ENCODE results near the gene MIPEP.
"Not testable (repeated sequence)": the region's sequence is repeated elsewhere in the genome, so short reads cannot be mapped to it uniquely, and the experiment has no call there.

Gene MIPEP

DNA sequence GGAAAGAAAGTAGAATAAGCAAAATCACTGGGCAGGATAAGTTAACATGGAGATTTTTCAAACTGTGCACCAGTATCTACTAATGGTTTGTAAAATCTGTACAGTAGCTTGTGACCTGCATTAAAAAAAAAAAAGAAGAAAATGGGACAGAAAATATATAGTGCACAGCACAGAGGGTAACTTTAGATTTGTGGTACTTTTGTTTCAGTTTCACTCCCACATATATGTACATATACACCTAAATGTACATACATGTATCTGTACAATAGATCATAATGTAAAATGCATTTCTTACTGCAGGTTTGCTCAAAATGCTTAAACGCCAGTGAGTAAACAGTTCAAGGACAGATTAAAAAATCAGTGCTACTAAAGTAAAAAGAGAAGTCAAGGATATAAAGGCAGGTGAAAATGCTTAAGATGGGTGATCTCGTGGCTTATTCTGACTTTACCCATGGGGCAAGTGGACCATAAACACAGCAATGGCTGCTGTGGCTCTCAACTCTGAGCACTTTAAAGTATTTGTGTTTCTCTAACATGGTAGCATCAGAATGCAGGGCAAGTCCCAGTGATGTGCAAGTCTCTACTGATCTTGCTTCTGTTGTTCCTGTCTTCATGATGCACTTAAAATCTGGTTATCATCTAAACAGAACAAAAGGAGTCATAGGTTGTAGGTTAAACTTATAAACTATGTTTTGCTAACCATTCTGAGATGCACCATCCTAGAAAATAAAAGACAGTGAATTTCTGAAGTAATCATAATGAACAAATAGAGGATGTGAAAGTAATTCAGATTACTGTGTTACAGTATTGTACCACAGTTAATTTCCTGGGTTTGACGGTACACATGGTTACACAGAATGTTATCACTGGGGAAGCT lies 112.3 kb downstream of the MIPEP start:
- DNase-seq (ENCODE audit: low spot score) = no peak

DNA sequence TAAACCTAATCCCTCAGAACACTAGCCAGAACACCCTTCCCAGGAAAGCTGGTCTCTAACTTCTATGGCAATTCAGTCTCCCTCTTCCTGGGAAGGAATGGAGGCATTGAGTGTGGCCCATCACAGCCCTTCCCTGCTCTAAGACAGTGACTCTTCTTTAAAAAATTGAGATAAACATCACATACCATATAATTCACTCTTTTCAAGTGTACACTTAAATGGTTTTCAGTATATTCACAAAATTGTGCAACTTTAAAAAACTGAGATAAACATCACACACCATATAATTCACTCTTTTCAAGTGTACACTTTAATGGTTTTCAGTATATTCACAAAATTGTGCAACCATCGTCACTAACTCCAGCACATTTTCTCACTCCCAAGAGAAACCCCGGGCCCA lies 116.5 kb downstream of the MIPEP start:
- no peak for DNase-seq (ENCODE audit: low spot score)

DNA sequence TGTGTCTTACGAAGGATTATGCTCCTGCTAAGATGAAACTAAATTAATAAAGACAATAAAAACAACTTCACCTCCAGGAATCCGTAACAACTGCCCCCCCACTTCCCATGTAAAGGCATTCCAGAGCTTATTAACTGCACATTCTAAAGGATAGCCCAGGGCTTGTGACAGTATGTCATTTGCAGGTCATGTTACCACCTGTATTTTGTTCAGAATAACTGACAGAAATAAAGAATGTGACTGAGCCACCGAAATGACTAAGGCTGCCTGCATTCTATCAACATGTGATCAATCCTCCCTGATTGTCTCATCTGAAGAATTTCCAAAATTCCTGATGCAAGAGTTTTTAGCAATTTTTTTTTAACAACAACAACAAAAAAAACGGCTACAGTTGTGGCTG lies 117.2 kb downstream of the MIPEP start:
- DNase-seq (ENCODE audit: low spot score) = no peak

DNA sequence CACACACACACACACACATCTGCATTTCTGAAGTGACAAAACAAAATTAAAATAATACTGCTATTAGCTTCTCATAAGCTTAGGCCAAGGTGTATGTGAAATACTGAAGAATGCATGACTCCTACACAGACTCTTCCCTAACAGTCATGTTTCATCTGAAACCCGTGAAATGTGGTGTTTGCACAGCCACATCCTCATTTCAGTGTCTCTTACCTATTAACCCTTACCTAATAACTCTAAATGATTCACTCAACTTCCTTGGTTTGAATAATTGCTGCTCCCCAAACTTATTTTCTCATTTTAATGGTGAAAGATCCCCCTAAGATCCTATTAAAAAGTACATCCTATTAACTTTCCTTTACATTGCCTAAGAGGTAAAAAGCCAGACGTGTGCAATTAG lies 117.6 kb downstream of the MIPEP start:
- DNase-seq (ENCODE audit: low spot score) = no peak

DNA sequence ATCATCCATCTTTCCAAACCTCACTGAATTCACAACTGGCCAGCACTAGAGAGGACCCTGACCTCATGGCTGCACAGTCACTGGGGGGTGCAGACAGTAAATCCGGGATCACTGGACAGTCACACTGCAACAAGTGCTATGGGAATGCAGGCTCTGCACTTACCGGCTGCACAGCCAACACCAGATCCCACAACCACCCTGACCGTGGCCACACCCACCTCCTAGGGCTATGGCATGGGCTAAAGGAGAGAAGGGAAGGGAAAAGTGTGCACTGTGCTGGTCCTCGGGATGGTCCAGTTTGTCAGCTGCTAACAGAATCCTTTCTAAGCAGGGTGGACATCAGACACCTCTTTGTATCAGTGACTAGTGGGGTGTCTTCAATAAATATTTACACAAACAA lies 118.2 kb downstream of the MIPEP start:
- DNase-seq (ENCODE audit: low spot score) = no peak

DNA sequence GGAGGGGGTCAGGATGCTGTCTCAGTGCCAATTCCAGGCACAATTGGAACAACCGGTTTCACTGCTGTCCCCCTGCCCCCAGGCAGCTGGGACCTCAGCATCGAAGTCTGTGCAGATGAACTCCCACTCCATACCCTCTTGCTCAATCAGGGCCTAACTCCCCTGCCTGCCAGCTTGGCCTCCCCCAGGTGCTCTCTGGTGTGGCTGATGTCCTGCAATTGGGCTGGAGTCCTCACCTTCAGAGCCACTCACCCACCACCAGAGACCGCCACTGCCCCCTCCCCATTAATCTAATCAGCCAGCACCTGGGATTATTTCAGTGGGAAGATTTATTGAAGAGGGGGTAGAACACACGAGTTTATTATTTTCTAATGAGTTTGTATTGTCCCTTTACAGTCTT lies 118.8 kb downstream of the MIPEP start:
- DNase-seq (ENCODE audit: low spot score) = peak; percentile 42

DNA sequence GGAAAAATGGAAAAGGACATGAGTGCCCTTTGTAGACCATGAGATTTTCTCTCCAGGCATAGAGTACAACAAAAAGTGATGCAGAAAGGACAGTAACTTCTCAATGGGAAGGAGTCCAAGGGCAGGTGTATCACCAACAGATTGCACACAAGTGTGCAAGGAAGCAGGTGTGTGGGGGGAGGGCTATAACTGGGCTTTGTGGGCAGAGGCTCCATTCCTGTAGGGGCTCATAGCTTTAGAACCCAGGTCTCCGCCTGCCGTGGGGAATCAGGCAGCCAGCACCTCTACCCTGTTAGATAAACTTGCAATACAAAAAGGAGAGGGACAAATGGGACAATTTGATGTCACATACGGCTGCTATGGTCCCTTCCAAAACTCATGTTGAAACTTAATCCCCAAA lies 119.8 kb downstream of the MIPEP start:
- DNase-seq (ENCODE audit: low spot score) = no peak

DNA sequence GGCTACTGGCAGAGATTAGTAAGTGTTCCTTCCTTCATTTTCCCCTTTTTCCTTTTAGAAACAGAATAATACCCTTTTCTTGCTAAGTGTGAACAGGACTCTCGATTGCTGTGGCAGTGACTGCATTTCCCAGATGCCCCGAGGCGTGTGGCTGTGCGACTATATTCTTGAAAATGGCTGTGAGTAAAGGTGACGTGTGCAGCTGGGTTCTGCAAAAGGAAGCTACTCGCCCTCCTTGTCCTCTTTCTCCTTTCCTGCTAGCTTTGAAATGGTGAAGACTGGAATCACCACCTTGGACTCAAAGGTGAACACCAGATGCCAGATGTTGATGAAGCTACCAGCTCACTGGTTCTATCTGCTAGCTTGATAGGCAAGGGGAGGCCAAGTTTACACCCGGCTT lies 121.4 kb downstream of the MIPEP start:
- DNase-seq (ENCODE audit: low spot score) = no peak

DNA sequence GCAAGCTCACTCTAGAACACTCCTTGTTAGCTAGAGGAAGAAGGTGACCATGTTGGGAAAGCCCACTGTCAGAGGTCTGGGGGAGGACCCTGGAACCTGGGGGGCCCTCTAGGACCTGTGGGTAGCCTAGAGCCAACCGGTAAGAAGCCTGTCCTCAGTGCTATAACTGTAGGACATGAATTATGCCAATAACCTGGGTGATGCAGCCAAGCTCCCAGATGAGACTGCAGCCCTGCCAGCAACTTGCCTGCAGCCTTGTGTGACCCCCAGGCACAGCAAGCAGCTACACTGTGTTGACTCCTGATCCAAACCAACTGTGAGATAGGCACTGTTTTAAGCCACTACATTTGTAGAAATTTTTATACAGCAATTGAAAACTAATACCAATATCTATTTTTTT lies 122.3 kb downstream of the MIPEP start:
- no peak for DNase-seq (ENCODE audit: low spot score)

DNA sequence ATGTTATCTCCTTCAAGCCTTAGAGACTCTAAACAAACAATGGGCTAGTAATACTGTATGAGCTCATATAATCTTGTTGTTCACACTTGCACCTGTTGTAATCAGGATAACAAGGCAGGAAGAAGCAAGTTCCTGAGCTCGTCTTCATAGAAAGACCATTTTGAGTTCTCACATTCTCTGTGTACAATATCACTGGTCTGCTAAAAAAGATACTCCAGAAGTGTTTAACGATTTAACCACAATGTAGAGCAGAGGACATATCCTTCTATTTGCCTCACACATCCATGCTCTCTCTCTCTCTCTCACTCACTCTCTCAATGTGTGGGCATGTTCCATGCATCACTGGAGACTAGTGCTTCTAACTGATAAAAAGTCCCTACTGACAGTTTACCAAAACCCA lies 122.9 kb downstream of the MIPEP start:
- no peak for DNase-seq (ENCODE audit: low spot score)

DNA sequence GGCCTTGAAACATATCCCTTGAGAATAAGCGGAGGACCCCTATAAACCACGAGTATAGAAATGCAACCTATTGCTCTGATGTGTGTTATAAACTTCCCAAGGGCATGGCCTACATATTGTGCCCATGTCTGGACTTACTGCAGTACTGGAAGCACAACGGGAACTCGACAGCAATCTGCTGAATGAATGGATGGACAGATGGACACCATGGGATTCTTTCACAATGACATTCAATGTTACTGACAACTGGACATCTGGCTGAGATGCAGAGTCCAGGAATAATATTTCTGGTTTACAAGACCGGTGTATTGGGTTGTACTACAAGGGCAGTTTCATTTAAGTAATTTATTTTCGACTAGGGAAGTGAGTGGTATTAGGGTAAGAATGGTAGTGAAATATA lies 123.7 kb downstream of the MIPEP start:
- DNase-seq (ENCODE audit: low spot score) = no peak

DNA sequence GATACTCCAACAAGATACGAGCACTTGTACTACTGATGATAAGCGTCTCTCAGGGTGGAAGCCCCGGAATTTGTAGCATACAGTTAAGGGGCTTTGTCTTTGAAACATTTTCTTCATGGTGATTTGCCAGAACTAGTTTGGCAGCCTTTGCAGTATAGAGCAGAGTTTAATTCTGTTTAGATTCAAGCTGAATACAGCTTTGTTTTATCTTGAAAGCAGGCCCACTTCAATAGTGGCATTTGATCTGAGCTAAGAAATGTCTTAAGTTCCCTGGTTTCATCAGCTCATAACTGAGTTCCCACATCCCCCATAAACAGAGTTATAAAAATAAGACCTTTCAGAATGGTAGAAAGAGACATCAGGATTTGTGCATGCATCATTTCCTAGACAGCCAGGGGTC lies 125.9 kb downstream of the MIPEP start:
- no peak for DNase-seq (ENCODE audit: low spot score)

DNA sequence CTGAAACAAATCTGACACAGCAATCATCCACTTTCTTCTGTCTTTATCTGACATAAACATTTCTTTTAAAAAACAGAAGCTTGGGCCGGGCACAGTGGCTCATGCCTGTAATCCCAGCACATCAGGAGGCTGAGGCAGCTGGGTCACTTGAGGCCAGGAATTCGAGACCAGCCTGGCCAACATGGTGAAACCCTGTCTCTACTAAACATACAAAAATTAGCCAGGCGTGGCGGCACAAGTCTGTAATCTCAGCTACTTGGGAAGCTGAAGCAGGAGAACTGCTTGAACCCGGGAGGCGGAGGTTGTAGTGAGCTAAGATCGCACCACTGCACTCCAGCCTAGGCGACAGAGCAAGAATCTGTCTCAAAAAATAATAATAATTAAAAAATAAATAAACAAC lies 127.4 kb downstream of the MIPEP start:
- not testable (repeated sequence) for DNase-seq (ENCODE audit: low spot score)

DNA sequence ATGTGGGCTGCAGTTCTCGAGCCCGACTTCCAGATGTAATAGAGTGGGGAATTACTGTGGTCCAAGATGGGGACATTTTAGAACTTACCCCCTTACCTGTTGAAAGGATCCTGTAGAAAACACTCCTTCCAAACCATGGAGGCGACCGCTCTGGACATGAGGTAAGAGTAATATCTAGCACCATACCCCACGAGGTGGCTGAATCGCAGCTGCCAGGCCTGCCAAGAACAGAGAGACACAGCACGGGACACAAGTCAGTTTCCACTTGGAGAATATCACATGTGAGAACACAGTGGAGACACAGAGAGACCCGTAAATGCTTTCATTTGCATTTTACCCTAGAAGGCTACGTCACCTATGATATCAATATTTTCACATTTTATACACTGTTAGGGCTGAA lies 129.2 kb downstream of the MIPEP start:
- no peak for DNase-seq (ENCODE audit: low spot score)

DNA sequence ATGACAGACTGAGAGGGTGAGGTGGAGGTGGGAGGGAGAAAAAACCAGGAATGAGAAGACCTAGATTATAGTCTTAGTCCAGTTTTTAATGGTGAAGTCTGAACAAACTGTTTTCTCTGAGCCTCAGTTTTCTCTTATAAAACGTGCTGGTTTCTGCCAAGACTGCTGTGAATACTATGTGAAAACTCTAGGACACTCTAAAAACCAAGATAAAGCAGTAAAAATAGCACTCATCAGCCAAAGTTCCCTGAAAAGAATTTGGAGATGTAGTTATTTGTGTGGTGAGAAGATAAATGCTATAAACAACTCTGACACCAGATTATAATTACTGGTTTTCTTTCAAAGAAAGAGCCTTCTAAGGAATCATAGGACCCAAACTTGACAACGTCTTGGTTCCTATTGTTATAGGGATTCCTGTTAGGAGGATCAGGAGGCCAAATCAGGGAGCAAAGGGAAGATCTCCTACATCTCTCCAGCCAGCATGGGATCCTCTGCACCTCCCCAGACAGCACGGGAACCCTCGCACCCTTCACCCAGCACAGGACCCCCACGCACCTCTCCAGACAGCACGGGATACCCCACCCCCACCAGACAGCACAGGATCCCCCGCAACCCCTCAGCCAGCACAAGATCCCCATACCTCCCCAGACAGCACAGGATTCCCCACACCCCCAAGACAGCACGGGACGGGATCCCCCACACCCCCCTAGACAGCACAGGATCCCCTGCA lies 130.2 kb downstream of the MIPEP start:
- no peak for DNase-seq (ENCODE audit: low spot score)

DNA sequence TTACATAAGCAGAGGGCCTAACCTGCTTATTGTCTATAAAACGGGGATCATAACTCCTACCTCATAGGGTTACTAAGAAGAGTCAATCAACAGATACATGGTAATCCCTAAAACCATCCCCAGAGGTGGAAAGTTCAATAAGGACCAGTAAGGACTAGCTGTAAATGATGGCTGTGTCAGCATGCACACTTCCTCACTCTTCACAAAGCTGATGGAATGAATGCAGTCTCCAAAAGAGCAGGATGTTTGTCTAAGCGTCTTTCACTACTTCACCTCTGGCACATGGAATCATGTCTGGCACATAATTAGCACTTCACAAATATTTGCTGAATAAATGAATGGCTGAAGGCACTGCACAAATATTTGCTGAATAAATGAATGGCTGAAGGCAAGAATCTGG lies 134.2 kb downstream of the MIPEP start:
- DNase-seq (ENCODE audit: low spot score) = no peak

DNA sequence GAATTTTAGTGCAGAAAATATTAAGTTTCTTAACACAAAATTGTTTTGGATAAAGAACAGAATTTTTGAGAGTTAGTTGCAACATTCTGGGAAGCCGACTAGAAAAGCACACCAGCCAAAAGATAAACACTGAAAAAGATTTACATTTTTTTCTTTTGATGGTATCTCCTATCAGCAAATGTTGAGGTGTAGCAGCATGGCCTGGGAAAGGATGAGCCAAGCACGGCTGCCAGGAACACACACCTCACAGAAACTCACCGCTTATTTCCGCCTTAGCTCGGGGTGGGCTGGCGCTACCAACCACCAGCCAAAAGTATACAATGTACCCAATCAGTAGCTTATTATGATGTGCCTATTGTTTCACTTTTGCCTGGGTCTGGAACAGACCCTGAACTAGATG lies 134.7 kb downstream of the MIPEP start:
- DNase-seq (ENCODE audit: low spot score) = no peak

DNA sequence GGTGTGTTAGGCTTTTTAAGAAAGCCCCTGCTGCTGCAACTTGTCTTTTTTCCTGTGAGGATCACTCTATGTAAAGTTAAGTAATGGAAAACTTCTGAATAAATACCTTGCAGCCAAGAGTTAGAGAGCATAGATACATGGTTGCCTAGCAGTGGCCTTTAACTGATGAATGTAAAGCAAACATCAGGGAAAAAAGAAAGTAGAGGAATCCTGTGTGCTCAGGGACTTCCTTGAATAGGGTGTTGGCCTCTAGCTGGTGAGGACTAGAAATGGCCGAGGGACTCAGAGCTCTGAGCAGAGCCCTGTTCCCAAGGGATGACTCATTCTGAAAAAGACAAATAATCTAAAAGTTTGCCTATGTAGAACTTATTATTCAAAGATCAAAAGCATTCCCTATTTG lies 135.7 kb downstream of the MIPEP start:
- DNase-seq (ENCODE audit: low spot score) = no peak

DNA sequence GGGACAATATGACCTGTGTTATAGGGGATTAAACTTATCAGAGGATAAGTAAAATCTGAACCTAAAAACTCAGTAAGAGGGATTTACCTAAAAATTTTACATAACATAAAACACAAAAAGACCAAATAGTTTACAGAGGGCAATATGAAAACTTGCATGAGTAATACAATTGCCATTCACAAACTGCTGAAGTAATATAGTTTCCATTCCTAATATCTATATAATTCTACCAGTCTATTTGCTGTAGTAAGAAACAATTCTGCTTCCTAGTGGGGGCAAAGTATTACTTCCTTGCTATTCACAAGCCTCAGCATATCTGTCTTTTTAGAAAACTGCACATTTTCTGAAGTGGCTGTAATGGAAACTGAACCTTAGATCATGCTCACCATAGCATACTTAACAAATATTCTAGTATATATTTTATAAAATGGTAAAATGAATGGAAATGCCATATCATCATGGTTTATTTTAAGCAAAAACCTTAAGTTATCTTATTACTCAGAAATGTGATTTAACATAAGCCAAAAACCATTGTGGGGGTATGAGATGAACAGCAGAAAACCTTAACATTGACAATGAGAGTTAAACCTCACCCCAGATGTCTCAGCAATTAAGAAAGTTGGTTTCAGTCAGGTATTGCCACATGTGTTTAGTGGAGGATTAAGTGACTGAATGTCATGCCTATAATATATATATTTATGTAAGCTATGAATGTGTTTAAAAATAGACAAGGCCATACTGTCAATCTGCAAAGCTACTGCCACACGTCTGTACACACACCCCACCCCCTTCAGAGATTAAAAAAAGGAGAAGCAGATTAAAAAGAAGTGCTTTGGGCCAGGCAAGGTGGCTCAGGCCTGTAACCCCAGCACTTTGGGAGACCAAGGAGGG lies 136.8 kb downstream of the MIPEP start:
- no peak for DNase-seq (ENCODE audit: low spot score)

DNA sequence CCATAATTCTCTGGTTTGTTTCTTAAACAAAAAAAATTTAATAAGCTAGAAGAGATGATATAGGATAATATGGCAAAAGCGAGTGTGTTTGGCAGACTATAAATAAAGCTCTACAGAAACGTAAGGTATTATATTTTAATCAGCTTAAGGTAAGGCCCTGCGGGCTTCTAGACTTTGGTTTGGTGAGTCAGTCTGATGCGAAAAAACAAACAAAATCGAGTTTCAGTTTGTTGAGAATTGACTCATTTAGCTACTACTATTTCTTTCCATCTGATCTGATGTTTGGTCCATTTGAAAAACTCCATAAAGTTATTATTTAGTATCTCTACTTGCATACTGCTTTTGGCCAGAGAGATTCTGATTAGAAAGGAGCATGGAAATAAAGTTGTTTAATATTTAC lies 138.0 kb downstream of the MIPEP start:
- DNase-seq (ENCODE audit: low spot score) = no peak

DNA sequence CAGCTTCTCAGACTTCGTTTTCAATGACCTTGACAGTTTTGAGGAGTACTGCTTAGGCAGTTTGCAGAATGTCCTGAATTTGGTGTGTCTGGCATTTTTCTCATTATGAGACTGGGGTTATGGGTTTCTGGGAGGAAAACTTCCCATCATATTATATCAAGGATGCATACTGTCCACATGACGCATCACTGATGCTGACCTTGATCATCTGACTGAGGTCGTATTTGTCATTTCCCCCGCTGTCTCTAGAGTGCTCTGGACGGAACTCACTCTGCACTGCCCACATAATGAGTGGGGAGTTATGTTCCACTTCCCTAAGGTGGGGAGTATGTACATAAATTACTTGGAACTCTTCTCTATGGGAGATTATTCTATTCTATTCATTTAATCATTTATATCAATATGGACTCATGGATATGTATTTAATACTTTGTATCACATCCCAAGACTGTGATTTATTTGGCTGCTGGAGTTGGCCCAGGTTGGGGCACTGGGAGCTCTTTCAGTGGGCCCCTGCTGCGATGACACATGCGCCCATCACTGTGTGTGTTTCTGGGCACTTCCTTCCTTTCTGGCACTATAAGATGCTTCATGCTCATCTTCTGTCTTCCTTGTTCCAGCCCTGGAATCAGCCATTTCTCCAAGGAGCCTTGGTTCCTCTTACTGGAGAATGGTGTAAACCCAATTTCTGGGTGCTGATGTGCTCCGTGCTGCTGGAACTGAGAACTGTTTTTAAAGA lies 138.6 kb downstream of the MIPEP start:
- DNase-seq (ENCODE audit: low spot score) = no peak

DNA sequence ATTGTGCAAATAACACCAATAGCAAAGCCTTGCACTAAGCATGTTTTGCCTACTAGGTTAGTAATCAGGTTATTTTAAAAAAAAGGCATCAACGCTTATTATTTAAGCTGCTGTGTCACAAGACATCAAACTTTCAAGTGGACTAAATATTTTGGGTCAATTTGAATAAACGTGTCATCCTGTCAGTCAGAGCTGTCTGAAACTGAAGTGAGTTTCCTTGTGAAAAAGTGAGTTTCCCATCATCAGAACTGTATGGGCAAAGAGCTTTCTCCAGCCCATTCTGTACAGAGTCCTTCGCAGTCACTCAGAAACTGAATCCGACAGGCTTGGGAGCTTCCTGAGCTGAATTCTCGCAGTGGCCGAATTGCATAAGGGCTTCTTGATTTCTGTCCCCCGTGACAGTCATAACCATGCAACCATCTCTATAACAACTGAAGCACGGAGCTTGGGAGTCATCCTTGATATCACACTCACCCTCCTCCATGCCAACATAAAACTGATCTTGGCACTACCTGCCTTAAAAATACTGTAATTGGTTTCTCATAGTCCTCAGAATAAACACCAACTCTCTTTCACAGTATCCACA lies 139.8 kb downstream of the MIPEP start:
- no peak for DNase-seq (ENCODE audit: low spot score)

All from iPS-NIHi11 (cell line).